NCI-H128 (cell line): ENCODE measurements around the gene PHRF1.

Source experiments
- DNase-seq: peaks from one replicate; lab custom pipeline; 2025; ENCODE audit not compliant: unreplicated experiment; lab: John Stamatoyannopoulos, UW

PHRF1 gene

GRCh38 chr11:593347-593746, 17.1 kb downstream of the PHRF1 start:
- DNase-seq = no peak

GRCh38 chr11:595400-595799, 19.1 kb downstream of the PHRF1 start:
- no peak for DNase-seq

GRCh38 chr11:596374-596773, 20.1 kb downstream of the PHRF1 start:
- no peak for DNase-seq

- no peak for DNase-seq
Observed at GRCh38 chr11:597166-597725, 21.0 kb downstream of the PHRF1 start.

- DNase-seq = no peak
Observed at GRCh38 chr11:598005-598680, 21.9 kb downstream of the PHRF1 start.

GRCh38 chr11:601573-602245, 25.4 kb downstream of the PHRF1 start:
- no peak for DNase-seq

- no peak for DNase-seq
Observed at GRCh38 chr11:603154-603553, 26.9 kb downstream of the PHRF1 start.

- no peak for DNase-seq
Observed at GRCh38 chr11:605286-606129, 29.2 kb downstream of the PHRF1 start.

- no peak for DNase-seq
Observed at GRCh38 chr11:606245-606644, 30.0 kb downstream of the PHRF1 start.

GRCh38 chr11:607020-607780, 30.9 kb downstream of the PHRF1 start:
- DNase-seq = no peak

GRCh38 chr11:607971-608659, 31.8 kb downstream of the PHRF1 start:
- no peak for DNase-seq

- no peak for DNase-seq
Observed at GRCh38 chr11:608791-609251, 32.6 kb downstream of the PHRF1 start.

- DNase-seq = no peak
Observed at GRCh38 chr11:609341-609811, 33.1 kb downstream of the PHRF1 start.

- DNase-seq = no peak
Observed at GRCh38 chr11:610146-610801, 34.0 kb downstream of the PHRF1 start.

- DNase-seq = no peak
Observed at GRCh38 chr11:611001-611996, 35.0 kb downstream of the PHRF1 start.

- no peak for DNase-seq
Observed at GRCh38 chr11:612201-612960, 36.1 kb downstream of the PHRF1 start.

GRCh38 chr11:612961-613300, 36.7 kb downstream of the PHRF1 start:
- DNase-seq = no peak
